MM.1S (cell line): ENCODE results near the gene PPIF.

ENCODE experiments used
- DNase-seq: peaks from one replicate; pipeline ENCODE4 v3.0.0-alpha.2; 2015
- H2AFZ ChIP-seq: fragments of 300-600 bp; sonication (generic); 2 replicates; pipeline ENCODE4 v1.6.0; 2016; ENCODE audit warnings: antibody characterized with exemption, low read length
- H3F3A ChIP-seq: fragments of 300-600 bp; sonication (generic); 2 replicates; pipeline ENCODE4 v1.6.1; 2016; ENCODE audit warnings: mild to moderate bottlenecking, antibody characterized with exemption, low read length, moderate library complexity, mixed read lengths; ENCODE audit not compliant: insufficient read depth
- H3K27ac ChIP-seq: fragments of 300-600 bp; sonication (generic); 2 replicates; pipeline ENCODE4 v1.5.1; 2016; ENCODE audit warnings: mild to moderate bottlenecking, low read length
- H3K27me3 ChIP-seq: fragments of 300-600 bp; sonication (generic); replicated peaks from 2 replicates; pipeline ENCODE4 v1.6.0; 2016; ENCODE audit warnings: low read length; ENCODE audit not compliant: insufficient read depth
- H3K36me3 ChIP-seq: fragments of 300-600 bp; sonication (generic); replicated peaks from 2 replicates; pipeline ENCODE4 v1.6.1; 2016; ENCODE audit warnings: mild to moderate bottlenecking, low read length, mixed read lengths; ENCODE audit not compliant: insufficient read depth
- H3K4me1 ChIP-seq: fragments of 300-600 bp; sonication (generic); 2 replicates; pipeline ENCODE4 v1.6.1; 2016; ENCODE audit warnings: low read length, mixed read lengths
- H3K4me2 ChIP-seq: fragments of 300-600 bp; sonication (generic); 2 replicates; pipeline ENCODE4 v1.6.0; 2016; ENCODE audit warnings: low read depth, low read length
- H3K4me3 ChIP-seq: fragments of 300-600 bp; sonication (generic); 2 replicates; pipeline ENCODE4 v1.5.1; 2016; ENCODE audit warnings: low read length, mixed read lengths
- H3K79me2 ChIP-seq: fragments of 300-600 bp; sonication (generic); 2 replicates; pipeline ENCODE4 v1.6.1; 2016; ENCODE audit warnings: mixed run types, low read length, mixed read lengths
- H3K9ac ChIP-seq: fragments of 300-600 bp; sonication (generic); 2 replicates; pipeline ENCODE4 v1.6.1; 2016; ENCODE audit warnings: low read length, mixed read lengths
- H3K9me2 ChIP-seq: fragments of 300-600 bp; sonication (generic); replicated peaks from 2 replicates; pipeline ENCODE4 v1.6.1; 2016; ENCODE audit warnings: mild to moderate bottlenecking, low read length, mixed read lengths; ENCODE audit not compliant: insufficient read depth
- H3K9me3 ChIP-seq: fragments of 300-600 bp; sonication (generic); replicated peaks from 2 replicates; pipeline ENCODE4 v1.6.1; 2016; ENCODE audit warnings: mild to moderate bottlenecking, low read length, mixed read lengths; ENCODE audit not compliant: insufficient read depth
- H4K20me1 ChIP-seq: fragments of 300-600 bp; sonication (generic); 2 replicates; pipeline ENCODE4 v1.6.1; 2016; ENCODE audit warnings: mild to moderate bottlenecking, low read length, moderate library complexity, mixed read lengths; ENCODE audit not compliant: insufficient read depth
- CTCF ChIP-seq: fragments of 300-600 bp; sonication (generic); IDR thresholded peaks from 2 replicates; pipeline ENCODE4 v1.5.1; 2016; ENCODE audit warnings: antibody characterized with exemption, low read length, mixed read lengths
- EZH2 ChIP-seq: fragments of 300-600 bp; sonication (generic); optimal IDR thresholded peaks from 2 replicates; pipeline ENCODE3; 2017; ENCODE audit warnings: low read depth, mild to moderate bottlenecking, antibody characterized with exemption, low read length, mixed read lengths
- EZH2phosphoT487 ChIP-seq: fragments of 300-600 bp; sonication (generic); IDR thresholded peaks from 2 replicates; pipeline ENCODE4 v1.6.1; 2018; ENCODE audit warnings: antibody characterized with exemption, low read length

PPIF gene

GRCh38 chr10:79346388-79347225, 662 bp upstream of the PPIF start:
- Histone ChIP-seq H3K9me3 (no peaks in the 10 kb centered on the region), H2AFZ (peak overlapping the region; percentile 59), H3K9ac (peak overlapping the region; percentile 19; the same call in 1 of the 2 replicates), H3K36me3 (peaks cover 23% of the 10 kb centered on the region), H3K27ac (peak overlapping the region; percentile 24; the same call in 1 of the 2 replicates), H3F3A (peaks cover 17% of the 10 kb centered on the region; the same call in 1 of the 2 replicates), H3K27me3 (no peaks in the 10 kb centered on the region), H3K4me1 (peaks cover 49% of the 10 kb centered on the region), H4K20me1 (peaks cover 24% of the 10 kb centered on the region), H3K4me3 (no peak overlapping the region; the same call in 1 of the 2 replicates), H3K4me2 (peak overlapping the region; percentile 58), H3K9me2 (no peaks in the 10 kb centered on the region), H3K79me2 (peaks cover 41% of the 10 kb centered on the region)
- TF ChIP-seq CTCF, result no peak
- TF ChIP-seq EZH2phosphoT487, result no peak
- TF ChIP-seq EZH2, result no peak
- DNase-seq, result no peak

- peak; percentile 81 for DNase-seq
- Histone ChIP-seq H3K9me3 (no peaks in the 10 kb centered on the region), H3F3A (peaks cover 17% of the 10 kb centered on the region; the same call in 1 of the 2 replicates), H3K79me2 (peaks cover 55% of the 10 kb centered on the region), H2AFZ (no peak overlapping the region), H3K9me2 (no peaks in the 10 kb centered on the region), H3K4me3 (peak overlapping the region; percentile 92), H3K4me2 (peak overlapping the region; percentile 91), H3K27me3 (no peaks in the 10 kb centered on the region), H3K9ac (peak overlapping the region; percentile 98), H4K20me1 (peaks cover 27% of the 10 kb centered on the region), H3K4me1 (peaks cover 49% of the 10 kb centered on the region), H3K36me3 (peaks cover 33% of the 10 kb centered on the region), H3K27ac (peak overlapping the region; percentile 73)
- no peak for TF ChIP-seq EZH2phosphoT487
- TF ChIP-seq CTCF, result no peak
- no peak for TF ChIP-seq EZH2
Observed at GRCh38 chr10:79347894-79348639, 798 bp downstream of the PPIF start.

DNA sequence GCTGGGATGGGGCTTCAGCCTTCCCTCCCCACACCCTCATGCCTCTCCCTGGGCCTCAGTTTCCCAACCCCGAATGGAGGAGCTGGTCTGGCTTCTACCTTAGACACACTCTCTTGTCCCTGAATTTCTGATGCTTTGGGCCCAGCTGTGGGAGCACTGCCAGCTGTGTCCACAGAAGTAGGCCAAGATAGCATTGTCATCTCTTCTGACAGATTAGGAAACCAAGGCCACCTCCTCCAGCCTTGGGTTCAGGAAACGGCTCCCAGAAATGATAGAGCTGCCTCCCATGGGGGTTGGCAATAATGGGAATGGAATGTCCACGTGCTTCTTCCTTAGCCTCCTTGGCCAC, 1.3 kb downstream of the PPIF start:
- Histone ChIP-seq H2AFZ (no peak overlapping the region), H3K79me2 (peaks cover 61% of the 10 kb centered on the region), H4K20me1 (peaks cover 32% of the 10 kb centered on the region), H3K27ac (peak overlapping the region; percentile 73; the same call in 1 of the 2 replicates), H3K4me1 (peaks cover 49% of the 10 kb centered on the region), H3K4me2 (peak overlapping the region; percentile 91), H3K27me3 (no peaks in the 10 kb centered on the region), H3F3A (peaks cover 17% of the 10 kb centered on the region; the same call in 1 of the 2 replicates), H3K9me2 (no peaks in the 10 kb centered on the region), H3K4me3 (peak overlapping the region; percentile 92), H3K9ac (peak overlapping the region; percentile 98), H3K9me3 (no peaks in the 10 kb centered on the region), H3K36me3 (peaks cover 39% of the 10 kb centered on the region)
- no peak for TF ChIP-seq EZH2phosphoT487
- TF ChIP-seq EZH2, result no peak
- no peak for TF ChIP-seq CTCF
- DNase-seq, result no peak
